Erythroblast (primary cell): ENCODE data around the gene ARHGAP28.

Experiments used
- GATA1 ChIP-seq: IDR thresholded peaks from 2 replicates; pipeline ENCODE4 v1.6.1; 2011; ENCODE audit warnings: low read depth, mild to moderate bottlenecking, control low read depth, low read length, moderate library complexity
- POLR2A ChIP-seq: IDR thresholded peaks from 2 replicates; pipeline ENCODE4 v1.6.1; 2011; ENCODE audit warnings: mild to moderate bottlenecking, low read length

- TF ChIP-seq POLR2A, result no peak
- TF ChIP-seq GATA1, result no peak
Measured at GRCh38 chr18:6755107-6755506, 25.6 kb downstream of the ARHGAP28 start.
